Common myeloid progenitor, CD34-positive (primary cell): ENCODE measurements around the gene GRID1.

Experiments used
- CTCF ChIA-PET: fragments of 350-600 bp; sonication (Branson Sonifier 250); formaldehyde crosslinking; loops from one replicate; lab custom pipeline; 2021; ENCODE audit warnings: antibody characterized with exemption; lab: Charles Lee
- POLR2A ChIA-PET: fragments of 350-600 bp; sonication (Branson Sonifier 250); formaldehyde crosslinking; loops from one replicate; lab custom pipeline; 2021; ENCODE audit warnings: antibody characterized with exemption; lab: Charles Lee
- DNase-seq, 3 donors: peaks; one replicate each; pipeline versions ENCODE4 v3.0.0 to v3.0.0-alpha.2; 2013
- H3K27ac ChIP-seq, 2 experiments: 1 replicate in 1 of 2; 2 replicates in 1 of 2; pipeline ENCODE4 v1.7.0; 2013; ENCODE audit warnings: inconsistent platforms in 2 of 2, low read length in 2 of 2, mild to moderate bottlenecking in 2 of 2, low read depth in 1 of 2, moderate library complexity in 1 of 2; ENCODE audit not compliant: severe bottlenecking in 2 of 2, insufficient read depth in 1 of 2, poor library complexity in 1 of 2
- H3K27me3 ChIP-seq, 5 experiments: replicated peaks in 2 of 5; 1 replicate in 3 of 5; 2 replicates in 2 of 5; pipeline versions ENCODE4 v1.6.1 to v1.7.0; 2013; ENCODE audit warnings: low read length in 4 of 5, mild to moderate bottlenecking in 2 of 5, moderate library complexity in 2 of 5, inconsistent platforms in 1 of 5; ENCODE audit not compliant: insufficient read depth in 5 of 5, control insufficient read depth in 4 of 5
- H3K36me3 ChIP-seq, 4 experiments: 1 replicate in 2 of 4; 2 replicates in 2 of 4; pipeline versions ENCODE4 v1.6.1 to v1.7.0; 2013; ENCODE audit warnings: low read length in 3 of 4, control low read depth in 1 of 4, mild to moderate bottlenecking in 1 of 4; ENCODE audit not compliant: control insufficient read depth in 4 of 4, insufficient read depth in 4 of 4
- H3K4me1 ChIP-seq, 4 experiments: 1 replicate in 3 of 4; 2 replicates in 1 of 4; pipeline versions ENCODE4 v1.6.1 to v1.7.1; 2013; ENCODE audit warnings: low read length in 3 of 4, mild to moderate bottlenecking in 3 of 4, control low read depth in 1 of 4, inconsistent platforms in 1 of 4, moderate library complexity in 1 of 4; ENCODE audit not compliant: control insufficient read depth in 4 of 4, insufficient read depth in 4 of 4; ENCODE audit errors: control extremely low read depth in 1 of 4
- H3K4me3 ChIP-seq, 7 experiments: 1 replicate in 4 of 7; 2 replicates in 3 of 7; pipeline versions ENCODE4 v1.5.1 to v1.7.0; 2013; ENCODE audit warnings: mild to moderate bottlenecking in 7 of 7, low read length in 6 of 7, moderate library complexity in 6 of 7, inconsistent platforms in 2 of 7, low read depth in 2 of 7, control low read depth in 1 of 7; ENCODE audit not compliant: insufficient read depth in 4 of 7, control insufficient read depth in 1 of 7; ENCODE audit errors: extremely low read depth in 1 of 7
- H3K9me3 ChIP-seq, 5 experiments: 1 replicate in 4 of 5; 2 replicates in 1 of 5; pipeline versions ENCODE4 v1.6.1 to v1.7.1; 2013; ENCODE audit warnings: low read length in 4 of 5, mild to moderate bottlenecking in 2 of 5, inconsistent platforms in 1 of 5, low read depth in 1 of 5, moderate library complexity in 1 of 5; ENCODE audit not compliant: control insufficient read depth in 4 of 5, insufficient read depth in 2 of 5; ENCODE audit errors: control extremely low read depth in 1 of 5
- WGBS: methylation state at CpG from one replicate; pipeline ENCODE4 v1.1.5; 2013; ENCODE audit not compliant: insufficient coverage; 5-methylcytosine and 5-hydroxymethylcytosine counted together

GRID1 gene

DNA sequence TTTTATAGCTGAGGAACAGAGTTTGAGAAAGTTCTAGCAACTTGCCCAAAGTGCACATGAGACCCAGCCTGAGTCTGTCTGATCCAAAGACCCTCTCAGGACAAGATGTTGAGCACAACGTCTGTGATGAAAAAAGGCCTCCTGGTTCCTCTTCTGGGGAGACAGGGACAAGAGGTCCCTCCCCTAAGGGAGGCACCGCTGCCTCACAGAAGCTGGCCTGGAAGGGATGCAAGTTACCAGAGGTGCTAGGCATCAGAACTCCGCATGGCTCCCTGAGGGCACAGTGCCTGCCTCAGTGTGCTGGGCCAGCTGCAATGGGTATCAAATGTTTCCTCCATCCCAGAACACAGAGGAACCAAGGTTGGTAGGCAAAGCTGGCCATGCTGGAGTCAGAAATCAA lies 302.4 kb downstream of the GRID1 start:
- H3K27me3 ChIP-seq = peaks cover 0 to 4% (median 0%) of the 10 kb centered on the region in 5 experiments
- WGBS = 65% methylated on average over 3 of the region's 3 CpGs
- ChIA-PET CTCF (no interaction called here), POLR2A (no interaction called here)
- H3K4me3 ChIP-seq = no peak overlapping the region
- H3K4me1 ChIP-seq = no peaks in the 10 kb centered on the region
- no peak overlapping the region for H3K27ac ChIP-seq
- no peaks in the 10 kb centered on the region for H3K9me3 ChIP-seq
- no peaks in the 10 kb centered on the region for H3K36me3 ChIP-seq
- no peak for DNase-seq

DNA sequence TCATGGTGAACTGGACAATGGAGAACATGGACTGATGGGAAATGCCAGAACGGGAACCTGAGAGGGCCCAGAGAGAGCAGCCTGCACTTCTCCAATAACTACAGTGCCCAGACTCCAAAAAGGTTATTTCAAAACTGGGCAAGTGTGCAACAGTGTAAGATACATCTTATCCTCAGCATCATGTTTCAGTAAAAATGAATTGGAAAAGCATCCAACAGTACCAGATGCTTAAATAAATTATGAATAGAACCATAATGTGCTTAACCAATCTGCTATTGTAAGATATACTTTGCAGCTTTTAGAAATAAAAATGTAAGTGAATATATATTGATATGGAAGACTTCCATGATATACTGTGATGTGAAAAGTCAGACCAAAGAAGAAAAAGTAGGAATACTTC lies 303.3 kb downstream of the GRID1 start:
- DNase-seq = no peak
- Histone ChIP-seq H3K27ac (no peak overlapping the region), H3K4me1 (no peaks in the 10 kb centered on the region), H3K4me3 (no peak overlapping the region), H3K27me3 (peaks cover 0 to 4% (median 0%) of the 10 kb centered on the region in 5 experiments), H3K36me3 (no peaks in the 10 kb centered on the region), H3K9me3 (no peaks in the 10 kb centered on the region)
- no CpG with 5 or more reads among the region's 1 CpG for WGBS
- CTCF ChIA-PET = no interaction called here
- POLR2A ChIA-PET = no interaction called here

DNA sequence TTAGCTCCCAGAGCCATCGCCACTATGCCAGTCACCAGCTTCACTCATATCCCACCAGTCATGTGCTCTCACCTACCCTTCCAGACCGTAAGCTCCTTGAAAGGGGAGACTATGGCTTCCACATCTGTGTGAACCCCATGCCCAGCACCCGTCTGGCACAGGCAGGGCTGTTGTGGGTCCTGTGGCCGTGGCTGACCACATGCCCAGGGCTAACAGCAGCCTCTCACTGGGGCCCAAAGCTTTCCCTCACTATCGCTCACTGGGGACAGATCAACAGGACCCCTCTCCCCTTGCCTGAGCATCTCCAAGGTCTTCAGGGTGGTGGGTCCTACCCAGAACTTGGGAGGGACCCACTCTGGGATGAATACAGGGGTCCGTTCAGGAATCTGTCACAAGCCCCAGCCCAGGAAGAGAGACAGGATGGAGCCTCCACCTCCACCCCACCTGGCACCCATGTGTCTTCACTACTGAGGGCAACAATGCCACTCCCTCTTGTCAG lies 303.9 kb downstream of the GRID1 start:
- no peaks in the 10 kb centered on the region for H3K4me1 ChIP-seq
- CTCF ChIA-PET = no interaction called here

DNA sequence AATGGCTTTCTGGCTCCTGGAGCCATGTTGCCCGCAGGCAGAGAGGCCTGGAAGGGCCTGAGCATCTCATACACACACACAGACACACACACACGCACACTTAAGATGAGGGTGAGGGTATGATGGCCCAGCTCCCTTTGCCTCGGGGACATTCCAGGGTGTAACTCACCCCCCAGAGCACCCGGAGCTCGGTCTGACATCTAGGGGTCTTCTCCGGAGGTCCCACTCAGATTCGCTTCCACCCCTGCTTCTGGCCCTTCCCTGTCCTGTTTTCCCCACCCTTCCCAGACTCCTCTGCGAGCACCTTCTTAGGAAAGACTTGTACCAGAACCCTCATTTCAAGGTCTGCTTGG lies 304.4 kb downstream of the GRID1 start:
- POLR2A ChIA-PET = no interaction called here
- no peak for DNase-seq
- no peak overlapping the region for H3K27ac ChIP-seq
- no peaks in the 10 kb centered on the region for H3K36me3 ChIP-seq
- H3K4me3 ChIP-seq = no peak overlapping the region
- H3K4me1 ChIP-seq = no peaks in the 10 kb centered on the region
- WGBS = 90% methylated on average over 3 of the region's 8 CpGs
- CTCF ChIA-PET = no interaction called here
- H3K9me3 ChIP-seq = no peaks in the 10 kb centered on the region
- peaks cover 0 to 4% (median 0%) of the 10 kb centered on the region in 5 experiments for H3K27me3 ChIP-seq

More for the DNA sequence above, 303.9 kb downstream of the GRID1 start:
- no peak overlapping the region for H3K27ac ChIP-seq
- 98% methylated on average over 5 of the region's 6 CpGs for WGBS
- no peak for DNase-seq
- no peaks in the 10 kb centered on the region for H3K36me3 ChIP-seq
- H3K9me3 ChIP-seq = no peaks in the 10 kb centered on the region
- no peak overlapping the region for H3K4me3 ChIP-seq
- POLR2A ChIA-PET = no interaction called here
- H3K27me3 ChIP-seq = peaks cover 0 to 4% (median 0%) of the 10 kb centered on the region in 5 experiments

DNA sequence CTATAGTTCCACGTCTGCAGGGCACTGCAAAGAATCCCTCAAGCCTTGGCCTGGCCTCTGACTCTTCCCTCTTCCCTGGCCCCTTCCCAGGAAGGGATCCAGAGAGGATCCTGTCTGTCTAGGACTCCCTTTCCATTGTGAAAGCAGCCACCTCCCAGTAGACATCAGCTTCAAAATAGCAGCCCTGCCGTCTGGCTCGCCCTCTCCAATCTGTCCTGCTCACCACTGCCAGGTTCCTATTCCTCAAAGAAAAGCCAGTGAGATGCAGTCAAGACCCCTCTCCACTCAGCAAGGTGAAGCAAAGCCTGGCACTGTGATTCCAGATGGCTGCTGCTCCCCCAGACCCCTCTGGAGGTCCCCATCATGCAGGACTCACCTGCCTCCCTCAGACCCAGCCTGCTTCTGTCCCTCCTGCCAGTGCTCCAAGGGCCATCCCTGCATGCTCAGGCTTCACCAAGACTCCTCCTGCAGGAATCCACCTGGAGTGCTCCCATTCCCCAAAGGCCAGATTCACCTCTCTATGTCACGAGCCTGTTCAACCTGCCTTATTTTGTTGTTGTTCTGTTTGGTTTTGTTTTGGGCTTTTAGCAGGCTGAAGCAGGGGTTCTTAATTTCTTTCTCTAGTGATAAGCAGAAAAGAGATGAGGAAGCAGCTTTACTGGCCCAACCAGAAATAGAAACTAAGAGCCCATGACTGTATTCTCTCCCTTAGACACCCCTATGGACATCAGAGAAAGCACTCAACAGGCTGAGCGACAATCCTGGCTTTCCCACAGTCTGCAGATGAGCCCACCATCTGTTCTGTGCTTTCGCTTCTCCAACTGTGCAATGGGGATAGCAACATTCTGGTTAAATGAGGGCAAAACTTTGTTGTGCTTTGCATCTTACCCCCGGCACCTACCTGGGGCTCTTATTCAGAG lies 305.1 kb downstream of the GRID1 start:
- ChIA-PET CTCF (no interaction called here), POLR2A (no interaction called here)
- Histone ChIP-seq H3K36me3 (no peaks in the 10 kb centered on the region), H3K27me3 (peaks cover 0 to 4% (median 0%) of the 10 kb centered on the region in 5 experiments), H3K9me3 (no peaks in the 10 kb centered on the region), H3K27ac (no peak overlapping the region), H3K4me3 (no peak overlapping the region), H3K4me1 (no peaks in the 10 kb centered on the region)
- no peak for DNase-seq
- WGBS = 89% methylated on average over 3 of the region's 7 CpGs

DNA sequence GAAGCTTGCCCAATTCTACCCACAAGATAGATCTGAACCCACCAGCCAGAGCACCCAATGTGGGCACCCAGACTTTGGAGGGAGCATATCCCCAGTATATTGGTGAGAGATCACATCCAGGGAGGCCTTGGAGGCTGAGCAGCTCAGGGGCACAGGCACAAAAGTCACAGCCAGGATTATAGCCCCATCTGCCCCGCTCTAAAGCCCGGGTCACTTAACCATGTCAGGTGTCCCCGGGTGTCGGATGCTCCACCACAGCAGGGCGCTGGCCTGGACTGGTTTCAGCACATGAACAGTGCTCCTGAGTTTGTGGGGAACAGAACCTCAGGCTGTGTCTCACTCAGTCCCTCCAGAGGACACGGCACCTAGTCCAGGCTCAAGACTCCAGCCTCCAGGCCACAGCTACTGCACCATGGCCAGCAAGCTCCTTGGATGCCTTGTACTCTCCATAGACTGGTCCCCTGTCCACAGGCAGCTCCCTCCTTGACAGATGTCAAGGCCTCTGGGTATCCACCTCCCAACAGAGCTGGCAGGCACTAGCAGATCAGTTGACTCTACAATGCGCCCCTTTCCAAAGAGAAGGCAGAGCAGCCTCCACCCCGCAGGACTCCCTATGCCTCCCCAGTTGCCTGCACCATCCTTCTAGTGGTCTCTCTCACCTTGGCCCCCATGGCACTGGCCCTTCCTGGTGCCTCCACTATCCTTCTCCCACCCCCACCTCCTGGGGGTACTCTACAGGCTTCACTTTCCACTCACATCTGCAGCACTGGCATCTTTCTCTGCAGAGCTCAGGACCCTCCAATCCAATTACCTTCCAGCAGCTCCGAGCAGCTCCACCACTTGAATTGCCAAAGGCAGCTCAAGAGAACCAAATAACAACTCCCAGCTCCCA lies 306.0 kb downstream of the GRID1 start:
- Histone ChIP-seq H3K27ac (no peak overlapping the region), H3K4me3 (no peak overlapping the region), H3K36me3 (no peaks in the 10 kb centered on the region), H3K4me1 (no peaks in the 10 kb centered on the region), H3K27me3 (peaks cover 0 to 4% (median 0%) of the 10 kb centered on the region in 5 experiments), H3K9me3 (no peaks in the 10 kb centered on the region)
- no peak for DNase-seq
- WGBS = 82% methylated on average over 8 of the region's 9 CpGs
- POLR2A ChIA-PET = no interaction called here
- CTCF ChIA-PET = no interaction called here
